ENCODE measurements around the gene KIF12. TPM values are rescaled to one million over a fixed set of nuclear protein-coding genes. Genes with fewer than 3 reads are reported as not detected.

Gene KIF12
- total and polyA plus RNA-seq, 2 of the 13 experiments (the other 11 are each of a cell fraction or from before 2014, with no cell fraction given): 1.8 to 12.5 TPM

- TF ChIP-seq KIAA2018 (CRISPR knock-in tag; IDR thresholded peaks at IDR 0.05; ENCODE audit: borderline replicate concordance) (no peak), ZC3H4 (CRISPR knock-in tag; IDR thresholded peaks at IDR 0.05; ENCODE audit: borderline replicate concordance) (no peak), TCF7 (IDR thresholded peaks at IDR 0.05; ENCODE audit: low read depth) (no peak), GFI1 (CRISPR knock-in tag; IDR thresholded peaks at IDR 0.05; ENCODE audit: borderline replicate concordance) (no peak), ZNF430 (CRISPR knock-in tag; IDR thresholded peaks at IDR 0.05) (no peak), GMEB1 (CRISPR knock-in tag; IDR thresholded peaks at IDR 0.05; ENCODE audit: borderline replicate concordance) (no peak), FOXA1 (IDR thresholded peaks at IDR 0.05) (no peak), FOXA1 (CRISPR knock-in tag; IDR thresholded peaks at IDR 0.05) (no peak), GPN1 (CRISPR knock-in tag; IDR thresholded peaks at IDR 0.05; ENCODE audit: borderline replicate concordance) (no peak), CEBPZ (IDR thresholded peaks at IDR 0.05; ENCODE audit: low read length) (no peak), CAMTA2 (CRISPR knock-in tag; IDR thresholded peaks at IDR 0.05; ENCODE audit: borderline replicate concordance) (no peak)
- TF ChIP-seq, protein P1, sequence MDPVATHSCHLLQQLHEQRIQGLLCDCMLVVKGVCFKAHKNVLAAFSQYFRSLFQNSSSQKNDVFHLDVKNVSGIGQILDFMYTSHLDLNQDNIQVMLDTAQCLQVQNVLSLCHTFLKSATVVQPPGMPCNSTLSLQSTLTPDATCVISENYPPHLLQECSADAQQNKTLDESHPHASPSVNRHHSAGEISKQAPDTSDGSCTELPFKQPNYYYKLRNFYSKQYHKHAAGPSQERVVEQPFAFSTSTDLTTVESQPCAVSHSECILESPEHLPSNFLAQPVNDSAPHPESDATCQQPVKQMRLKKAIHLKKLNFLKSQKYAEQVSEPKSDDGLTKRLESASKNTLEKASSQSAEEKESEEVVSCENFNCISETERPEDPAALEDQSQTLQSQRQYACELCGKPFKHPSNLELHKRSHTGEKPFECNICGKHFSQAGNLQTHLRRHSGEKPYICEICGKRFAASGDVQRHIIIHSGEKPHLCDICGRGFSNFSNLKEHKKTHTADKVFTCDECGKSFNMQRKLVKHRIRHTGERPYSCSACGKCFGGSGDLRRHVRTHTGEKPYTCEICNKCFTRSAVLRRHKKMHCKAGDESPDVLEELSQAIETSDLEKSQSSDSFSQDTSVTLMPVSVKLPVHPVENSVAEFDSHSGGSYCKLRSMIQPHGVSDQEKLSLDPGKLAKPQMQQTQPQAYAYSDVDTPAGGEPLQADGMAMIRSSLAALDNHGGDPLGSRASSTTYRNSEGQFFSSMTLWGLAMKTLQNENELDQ (CRISPR knock-in tag; IDR thresholded peaks at IDR 0.05; ENCODE audit: borderline replicate concordance): no peak
Measured at GRCh38 chr9:114070188-114071103, 28.6 kb downstream of the KIF12 start (continued).
